PC-9 (cell line): ENCODE measurements around the gene SLC26A11.

Experiments
- CTCF ChIP-seq: fragments of 200-600 bp; sonication (generic); conservative IDR thresholded peaks from 2 replicates; pipeline ENCODE4 v1.6.1; 2017; ENCODE audit warnings: mixed run types, antibody characterized with exemption, mild to moderate bottlenecking, moderate library complexity
- EZH2 ChIP-seq: fragments of 200-600 bp; sonication (generic); IDR thresholded peaks from 2 replicates; pipeline ENCODE4 v1.8.0; 2017; ENCODE audit warnings: antibody characterized with exemption, low read depth

- TF ChIP-seq CTCF (no peak), EZH2 (no peak)
These were observed 65.2 kb downstream of the SLC26A11 start for GRCh38 chr17:80285237-80285920.
